GM18517 (cell line): ENCODE results near the gene TPSAB1.

Experiments used
- ATAC-seq: cut with Tn5 transposase; IDR thresholded peaks from one replicate; pipeline ENCODE4 v1.9.1; 2021; ENCODE audit warnings: mild to moderate bottlenecking, moderate library complexity; ENCODE audit not compliant: unreplicated experiment

TPSAB1 gene

GRCh38 chr16:1209081-1209480, 31.4 kb upstream of the TPSAB1 start:
- ATAC-seq = no peak

- ATAC-seq = no peak
Measured at GRCh38 chr16:1210461-1210860, 30.0 kb upstream of the TPSAB1 start.

GRCh38 chr16:1211451-1212268, 28.8 kb upstream of the TPSAB1 start:
- ATAC-seq = no peak

GRCh38 chr16:1212616-1213194, 27.8 kb upstream of the TPSAB1 start:
- ATAC-seq = no peak

- no peak for ATAC-seq
Measured at GRCh38 chr16:1213231-1213630, 27.3 kb upstream of the TPSAB1 start.

GRCh38 chr16:1213796-1214372, 26.6 kb upstream of the TPSAB1 start:
- no peak for ATAC-seq

GRCh38 chr16:1214719-1215118, 25.8 kb upstream of the TPSAB1 start:
- ATAC-seq = no peak

- no peak for ATAC-seq
Measured at GRCh38 chr16:1215574-1216295, 24.8 kb upstream of the TPSAB1 start.

GRCh38 chr16:1216296-1216619, 24.2 kb upstream of the TPSAB1 start:
- ATAC-seq = no peak

- no peak for ATAC-seq
Measured at GRCh38 chr16:1216681-1217400, 23.7 kb upstream of the TPSAB1 start.

GRCh38 chr16:1217526-1217925, 23.0 kb upstream of the TPSAB1 start:
- no peak for ATAC-seq

GRCh38 chr16:1218061-1218929, 22.2 kb upstream of the TPSAB1 start:
- ATAC-seq = no peak

GRCh38 chr16:1218930-1219611, 21.4 kb upstream of the TPSAB1 start:
- no peak for ATAC-seq

GRCh38 chr16:1220098-1220728, 20.3 kb upstream of the TPSAB1 start:
- no peak for ATAC-seq

- ATAC-seq = no peak
Measured at GRCh38 chr16:1220841-1221627, 19.5 kb upstream of the TPSAB1 start.

GRCh38 chr16:1221628-1222552, 18.6 kb upstream of the TPSAB1 start:
- no peak for ATAC-seq
